Inflammatory macrophage treated with lipopolysaccharide for 4 hours (primary cell): ENCODE data around the gene PGGHG.

Source experiments
- DNase-seq: peaks from one replicate; pipeline ENCODE4 v3.0.0-alpha.2; 2020

PGGHG gene

GRCh38 chr11:269146-269890 lies 19.6 kb upstream of the PGGHG start:
- DNase-seq: peak; percentile 95

DNA sequence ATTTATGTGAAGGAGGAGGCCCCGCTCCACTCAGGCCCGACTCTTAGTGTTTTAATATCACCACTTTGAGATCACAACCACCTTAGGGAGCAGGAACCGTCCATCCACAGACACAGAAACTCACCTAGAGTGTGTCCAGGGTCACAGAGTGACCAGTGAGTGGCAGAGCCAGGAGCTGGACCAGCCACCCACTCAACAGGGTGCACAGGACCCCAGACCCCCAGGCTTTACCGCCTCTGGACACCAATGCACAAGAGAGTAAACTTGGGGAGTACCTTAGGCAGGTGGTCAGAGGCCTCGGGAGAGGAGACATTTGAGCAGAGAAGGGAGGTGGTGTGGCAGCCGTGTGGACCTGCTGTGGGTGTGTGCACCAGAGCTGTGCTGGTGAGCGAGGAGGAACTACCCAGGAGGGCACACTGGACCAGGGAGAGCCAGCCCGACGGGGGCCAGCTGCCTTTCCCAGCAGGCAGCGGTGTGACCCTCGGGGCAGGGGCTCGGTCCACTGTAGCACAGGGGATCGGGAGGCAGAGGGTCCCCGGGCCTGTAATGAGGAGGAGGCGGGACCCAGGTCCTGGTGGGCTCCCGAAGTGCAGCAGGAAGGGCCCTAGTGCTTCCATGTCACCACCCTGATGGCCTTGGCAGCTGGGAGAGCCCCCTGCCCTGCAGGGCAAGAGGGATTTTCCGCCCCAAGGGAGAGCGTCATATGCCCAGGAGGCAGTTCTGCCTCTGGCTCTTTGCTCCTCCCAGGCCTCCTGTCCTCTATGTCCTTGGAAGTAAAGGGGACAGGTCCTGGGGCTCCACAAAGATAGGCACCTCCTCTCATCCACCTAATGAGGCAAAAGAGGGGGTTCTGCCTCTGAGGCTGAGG lies 18.2 kb upstream of the PGGHG start:
- no peak for DNase-seq

DNA sequence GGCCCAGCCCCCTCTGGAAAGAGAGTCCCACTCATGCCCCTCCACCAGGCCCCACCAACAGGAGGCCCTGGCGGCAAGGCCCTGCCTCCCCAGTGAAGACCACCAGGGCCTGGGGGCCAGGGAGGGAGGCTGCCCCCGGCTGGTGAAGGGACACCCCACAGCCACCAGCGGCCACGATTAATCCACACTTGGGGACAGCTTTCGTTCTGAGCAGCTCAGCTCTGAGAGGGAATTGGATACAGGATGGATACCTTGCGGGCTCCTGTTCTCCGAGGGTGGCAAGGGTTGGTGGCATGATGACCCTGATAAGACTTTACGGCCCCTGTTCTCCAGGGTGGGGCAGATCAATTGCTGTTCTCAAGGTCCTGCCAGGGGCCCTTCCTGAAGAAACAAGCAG lies 17.6 kb upstream of the PGGHG start:
- no peak for DNase-seq

- DNase-seq: no peak
Measured at GRCh38 chr11:272195-272930, 16.6 kb upstream of the PGGHG start.

DNA sequence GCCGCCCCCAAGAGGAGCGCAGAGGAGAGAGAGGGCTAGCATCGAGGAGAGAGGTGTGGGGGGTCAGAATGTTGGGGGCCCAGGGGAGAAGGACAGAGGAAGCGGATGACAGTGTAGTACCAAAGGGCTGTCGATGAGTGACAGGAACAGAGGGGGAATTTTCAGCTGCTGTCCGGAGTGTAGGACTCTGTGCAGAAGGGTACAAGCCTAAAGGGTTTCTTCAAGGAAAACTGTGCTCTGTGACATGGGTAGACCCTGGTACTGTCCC lies 16.1 kb upstream of the PGGHG start:
- no peak for DNase-seq

GRCh38 chr11:276219-276618 lies 12.7 kb upstream of the PGGHG start:
- DNase-seq: no peak

GRCh38 chr11:278001-278951 lies 10.7 kb upstream of the PGGHG start, which contains the start of gene NLRP6:
Gene NLRP6, plus strand, starts transcription at chr11:278407. Its CDS starts 163 bp downstream, at chr11:278570.
- DNase-seq: no peak

- DNase-seq: peak; percentile 11
Measured at GRCh38 chr11:279040-279965, 9.6 kb upstream of the PGGHG start.

DNA sequence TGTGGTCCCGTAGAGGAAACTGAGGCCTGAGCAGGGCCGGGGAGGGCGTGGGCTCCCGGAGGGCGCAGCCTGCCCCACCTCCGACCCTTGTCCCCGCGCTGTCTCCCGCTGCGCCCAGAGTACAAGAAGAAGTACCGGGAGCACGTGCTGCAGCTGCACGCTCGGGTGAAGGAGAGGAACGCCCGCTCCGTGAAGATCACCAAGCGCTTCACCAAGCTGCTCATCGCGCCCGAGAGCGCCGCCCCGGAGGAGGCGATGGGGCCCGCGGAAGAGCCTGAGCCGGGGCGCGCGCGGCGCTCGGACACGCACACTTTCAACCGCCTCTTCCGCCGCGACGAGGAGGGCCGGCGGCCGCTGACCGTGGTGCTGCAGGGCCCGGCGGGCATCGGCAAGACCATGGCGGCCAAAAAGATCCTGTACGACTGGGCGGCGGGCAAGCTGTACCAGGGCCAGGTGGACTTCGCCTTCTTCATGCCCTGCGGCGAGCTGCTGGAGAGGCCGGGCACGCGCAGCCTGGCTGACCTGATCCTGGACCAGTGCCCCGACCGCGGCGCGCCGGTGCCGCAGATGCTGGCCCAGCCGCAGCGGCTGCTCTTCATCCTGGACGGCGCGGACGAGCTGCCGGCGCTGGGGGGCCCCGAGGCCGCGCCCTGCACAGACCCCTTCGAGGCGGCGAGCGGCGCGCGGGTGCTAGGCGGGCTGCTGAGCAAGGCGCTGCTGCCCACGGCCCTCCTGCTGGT lies 8.8 kb upstream of the PGGHG start:
- DNase-seq: peak; percentile 26

- DNase-seq: peak; percentile 24
Measured at GRCh38 chr11:280706-281485, 8.0 kb upstream of the PGGHG start.

DNA sequence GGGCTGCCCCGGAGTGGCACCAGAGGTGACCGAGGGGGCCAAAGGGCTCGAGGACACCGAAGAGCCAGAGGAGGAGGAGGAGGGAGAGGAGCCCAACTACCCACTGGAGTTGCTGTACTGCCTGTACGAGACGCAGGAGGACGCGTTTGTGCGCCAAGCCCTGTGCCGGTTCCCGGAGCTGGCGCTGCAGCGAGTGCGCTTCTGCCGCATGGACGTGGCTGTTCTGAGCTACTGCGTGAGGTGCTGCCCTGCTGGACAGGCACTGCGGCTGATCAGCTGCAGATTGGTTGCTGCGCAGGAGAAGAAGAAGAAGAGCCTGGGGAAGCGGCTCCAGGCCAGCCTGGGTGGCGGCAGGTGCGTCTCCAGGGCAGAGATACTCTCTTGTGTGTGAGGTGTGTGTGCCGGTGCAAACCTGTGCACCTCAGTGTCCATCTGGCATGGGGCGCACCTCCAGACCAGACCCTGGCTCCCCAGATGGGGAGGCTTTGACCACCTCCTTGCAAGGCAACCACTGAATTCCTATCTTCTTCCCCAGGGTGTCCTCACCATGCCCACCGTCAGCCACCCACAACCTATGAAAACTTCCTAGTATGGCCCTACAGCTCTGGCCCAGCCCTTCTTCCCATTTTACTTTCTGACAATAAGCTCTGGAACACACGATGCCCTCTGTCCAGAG lies 7.3 kb upstream of the PGGHG start:
- DNase-seq: no peak

GRCh38 chr11:282171-282570 lies 6.8 kb upstream of the PGGHG start:
- DNase-seq: no peak

DNA sequence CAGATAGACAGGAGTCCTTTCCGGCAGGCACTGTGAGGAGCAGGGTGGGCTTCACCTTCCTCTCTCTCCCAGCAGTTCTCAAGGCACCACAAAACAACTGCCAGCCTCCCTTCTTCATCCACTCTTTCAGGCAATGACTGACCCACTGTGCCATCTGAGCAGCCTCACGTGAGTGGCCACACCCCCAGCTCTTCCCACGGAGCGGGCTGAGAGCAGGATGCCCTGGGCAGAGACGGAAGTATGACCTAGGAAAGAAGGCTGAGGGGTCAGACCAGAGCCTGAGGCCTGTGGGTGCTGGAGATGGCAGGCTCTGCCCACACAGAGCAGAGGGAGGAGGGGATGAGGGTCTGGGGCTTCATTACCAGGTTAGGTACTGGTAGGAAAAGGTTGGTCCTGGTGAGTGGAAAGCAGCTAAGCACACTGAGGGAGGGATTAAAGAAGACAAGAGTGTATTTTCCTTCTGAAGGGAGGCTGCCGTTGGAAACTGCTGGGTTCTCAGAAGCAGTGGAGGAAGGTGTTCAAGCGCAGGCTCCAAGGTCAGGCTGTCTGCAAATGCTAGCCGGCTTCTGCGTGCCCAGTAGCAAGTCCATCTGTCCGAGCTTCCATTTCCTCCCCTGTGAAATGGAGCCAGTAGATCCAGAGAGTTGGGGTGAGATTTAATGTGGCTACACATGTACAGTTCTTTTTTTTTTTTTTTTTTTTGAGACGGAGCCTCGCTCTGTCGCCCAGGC lies 6.1 kb upstream of the PGGHG start:
- peak; percentile 21 for DNase-seq

GRCh38 chr11:283405-284104 lies 5.4 kb upstream of the PGGHG start:
- no peak for DNase-seq

GRCh38 chr11:284105-285020 lies 4.6 kb upstream of the PGGHG start:
- DNase-seq: no peak

GRCh38 chr11:285021-285893 lies 3.7 kb upstream of the PGGHG start:
- no peak for DNase-seq
